Natural killer cell treated with Interleukin-12 subunit alpha and Interleukin-12 subunit beta and Interleukin-15 and Interleukin-18, amount 100 ng/mL, for 72 hours (primary cell): ENCODE measurements around the gene QDPR. TPM values are rescaled to one million over a fixed set of nuclear protein-coding genes. Genes with fewer than 3 reads are reported as not detected.
"Not testable (repeated sequence)": the region's sequence is repeated elsewhere in the genome, so short reads cannot be mapped to it uniquely, and the experiment has no call there.

Experiments used
- ATAC-seq, 2 donors: fragments of 150-1000 bp; cut with Tn5 transposase in 1 of 2; sonication (Bioruptor Pico), chemical (Tn5 transposase) in 1 of 2; 2 replicates each; pipeline ENCODE4 v1.10.0; 2021
- DNase-seq: peaks from one replicate; pipeline ENCODE4 v3.0.0; 2022; ENCODE audit warnings: low spot score
- H3K27ac Mint-ChIP-seq, 2 donors: 1 replicate in 1 of 2; 2 replicates in 1 of 2; pipeline ENCODE4 v1.8.0; 2022; ENCODE audit warnings: mixed read lengths in 2 of 2, mild to moderate bottlenecking in 1 of 2, moderate library complexity in 1 of 2
- H3K27me3 Mint-ChIP-seq, 2 donors: 1 replicate in 1 of 2; 2 replicates in 1 of 2; pipeline ENCODE4 v1.8.0; 2022; ENCODE audit warnings: mixed read lengths in 2 of 2
- H3K36me3 Mint-ChIP-seq: one replicate; pipeline ENCODE4 v1.8.0; 2022; ENCODE audit warnings: mixed read lengths
- H3K4me1 Mint-ChIP-seq, 2 donors: 1 replicate in 1 of 2; 2 replicates in 1 of 2; pipeline ENCODE4 v1.8.0; 2022; ENCODE audit warnings: low read depth in 2 of 2, mixed read lengths in 2 of 2, mild to moderate bottlenecking in 1 of 2
- H3K4me3 Mint-ChIP-seq: one replicate; pipeline ENCODE4 v1.8.0; 2022; ENCODE audit warnings: mixed read lengths
- H3K9me3 Mint-ChIP-seq: 2 replicates; pipeline ENCODE4 v1.8.0; 2022; ENCODE audit warnings: mixed read lengths
- total RNA-seq, 2 donors: library from RNA; stranded (reverse); gene quantifications; one replicate each; pipeline ENCODE4 v1.2.3, GENCODE V29; 2022

Gene QDPR
- total RNA-seq, 2 donors from 2014 or later: 21.8 to 28.2 TPM

DNA sequence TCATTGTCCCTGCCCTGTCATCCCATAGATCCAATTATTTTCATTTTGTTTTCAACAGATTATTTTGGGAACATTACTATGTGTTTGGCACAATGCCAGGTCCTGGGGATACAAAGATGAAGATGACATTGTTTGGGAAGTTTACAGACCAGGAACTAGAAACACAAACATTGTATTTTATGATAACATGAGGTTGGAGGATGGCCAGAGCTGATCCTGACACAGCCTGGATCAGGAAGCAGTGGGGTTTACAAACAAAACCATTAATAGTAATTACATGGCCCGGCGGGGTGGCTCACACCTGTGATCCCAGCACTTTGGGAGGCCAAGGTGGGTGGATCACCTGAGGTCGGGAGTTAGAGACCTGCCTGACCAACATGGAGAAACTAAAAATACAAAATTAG is 32.9 kb upstream of the QDPR start:
- Mint-ChIP-seq H3K27me3 (peaks cover 15 to 21% of the 10 kb centered on the region in 2 donors), H3K4me3 (no peak overlapping the region)
- no peak for ATAC-seq

DNA sequence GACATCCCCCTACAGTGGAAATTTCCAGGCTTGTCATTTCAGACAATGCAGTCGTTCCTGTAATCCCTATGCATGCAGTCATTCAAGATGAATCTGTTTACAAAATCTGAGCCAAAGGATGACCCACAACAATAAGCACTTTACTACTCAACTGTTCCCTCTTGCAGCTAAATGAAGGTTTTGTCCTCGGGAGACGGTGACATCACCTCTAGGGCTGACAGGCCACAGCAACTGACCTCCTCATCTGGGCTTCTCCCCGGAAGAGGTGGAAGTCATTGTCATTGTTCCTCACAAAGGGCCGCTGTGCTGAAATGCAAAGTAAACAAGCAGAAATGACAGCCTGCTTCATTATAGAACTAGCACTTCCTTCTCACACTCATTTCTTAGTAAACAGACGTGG is 32.3 kb upstream of the QDPR start:
- H3K9me3 Mint-ChIP-seq: no peaks in the 10 kb centered on the region

More for the DNA sequence above, 32.9 kb upstream of the QDPR start:
- Mint-ChIP-seq H3K27ac (no peak overlapping the region), H3K4me1 (no peaks in the 10 kb centered on the region), H3K9me3 (no peaks in the 10 kb centered on the region), H3K36me3 (no peaks in the 10 kb centered on the region)
- DNase-seq: no peak

DNA sequence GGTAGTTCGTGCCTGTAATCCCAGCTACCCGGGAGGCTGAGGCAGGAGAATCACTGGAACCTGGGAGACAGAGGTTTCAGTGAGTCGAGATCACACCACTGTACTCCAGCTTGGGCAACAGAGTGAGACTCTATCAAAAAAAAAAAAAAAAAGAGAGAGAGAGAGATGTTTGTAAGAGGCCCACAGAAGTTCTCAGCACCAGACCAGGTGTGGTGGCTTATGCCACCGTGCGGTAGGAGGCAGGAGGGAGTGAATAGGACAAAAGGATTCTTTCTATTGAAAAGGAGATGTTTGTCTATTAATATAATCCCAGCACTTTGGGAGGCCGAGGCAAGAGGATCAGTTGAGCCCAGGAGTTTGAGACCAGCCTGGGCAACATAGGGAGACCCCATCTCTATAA is 25.2 kb upstream of the QDPR start:
- not testable (repeated sequence) for H3K27me3 Mint-ChIP-seq, H3K4me3 Mint-ChIP-seq, H3K27ac Mint-ChIP-seq, DNase-seq, H3K9me3 Mint-ChIP-seq, H3K4me1 Mint-ChIP-seq, ATAC-seq, H3K36me3 Mint-ChIP-seq

More for the DNA sequence above, 32.3 kb upstream of the QDPR start:
- ATAC-seq: no peak
- DNase-seq: no peak
- H3K4me3 Mint-ChIP-seq: no peak overlapping the region
- no peaks in the 10 kb centered on the region for H3K36me3 Mint-ChIP-seq
- H3K27ac Mint-ChIP-seq: no peak overlapping the region
- H3K4me1 Mint-ChIP-seq: no peaks in the 10 kb centered on the region
- H3K27me3 Mint-ChIP-seq: peaks cover 15 to 24% of the 10 kb centered on the region in 2 donors

DNA sequence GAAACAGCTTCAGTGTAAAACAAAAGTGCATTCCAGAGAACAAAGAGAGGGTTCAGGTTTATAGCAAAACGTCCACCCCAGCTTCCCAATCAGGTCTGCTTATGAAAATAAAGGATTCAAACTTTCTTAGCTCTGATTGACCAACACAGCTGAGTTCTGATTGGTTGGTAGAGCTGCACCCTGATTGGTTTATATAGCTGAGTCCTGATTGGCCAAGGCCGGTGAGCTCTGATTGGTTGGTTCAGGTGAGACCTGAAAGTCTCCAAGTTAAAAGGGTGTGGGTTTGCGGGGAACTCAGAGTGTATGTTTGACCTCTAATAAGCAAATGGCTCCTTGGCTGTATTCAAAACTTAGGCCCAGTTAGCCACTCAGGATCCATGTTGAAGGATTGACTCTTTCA is 24.0 kb upstream of the QDPR start:
- ATAC-seq: no peak
- H3K4me1 Mint-ChIP-seq: no peaks in the 10 kb centered on the region
- H3K4me3 Mint-ChIP-seq: no peak overlapping the region
- DNase-seq: no peak
- H3K36me3 Mint-ChIP-seq: no peaks in the 10 kb centered on the region
- peaks cover 7 to 9% of the 10 kb centered on the region in 2 donors for H3K27me3 Mint-ChIP-seq
- no peak overlapping the region for H3K27ac Mint-ChIP-seq
- H3K9me3 Mint-ChIP-seq: no peaks in the 10 kb centered on the region

DNA sequence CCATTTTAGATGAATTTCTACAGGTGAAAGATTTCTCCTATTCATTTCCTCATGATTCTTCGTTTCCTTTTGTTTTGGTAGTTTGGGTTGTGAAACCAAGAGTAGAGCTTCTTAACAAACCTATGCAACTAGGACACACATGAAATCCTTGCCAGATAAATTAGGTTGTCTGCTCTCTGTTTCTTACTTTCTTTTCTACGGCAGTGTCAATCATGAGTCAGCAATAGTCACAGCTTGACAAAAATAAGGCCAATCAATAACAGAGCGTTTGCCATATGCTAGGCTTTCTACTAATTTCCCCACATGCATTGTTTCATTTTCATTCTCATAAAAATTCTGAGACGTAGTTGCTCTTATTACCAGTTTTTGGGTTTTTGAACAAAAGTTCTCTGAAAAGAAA is 23.4 kb upstream of the QDPR start:
- no peak overlapping the region for H3K27ac Mint-ChIP-seq
- peaks cover 7% of the 10 kb centered on the region in 2 donors for H3K27me3 Mint-ChIP-seq
- no peak overlapping the region for H3K4me3 Mint-ChIP-seq
- no peaks in the 10 kb centered on the region for H3K4me1 Mint-ChIP-seq
- no peaks in the 10 kb centered on the region for H3K36me3 Mint-ChIP-seq
- H3K9me3 Mint-ChIP-seq: no peaks in the 10 kb centered on the region
- ATAC-seq (no peak), DNase-seq (no peak)

DNA sequence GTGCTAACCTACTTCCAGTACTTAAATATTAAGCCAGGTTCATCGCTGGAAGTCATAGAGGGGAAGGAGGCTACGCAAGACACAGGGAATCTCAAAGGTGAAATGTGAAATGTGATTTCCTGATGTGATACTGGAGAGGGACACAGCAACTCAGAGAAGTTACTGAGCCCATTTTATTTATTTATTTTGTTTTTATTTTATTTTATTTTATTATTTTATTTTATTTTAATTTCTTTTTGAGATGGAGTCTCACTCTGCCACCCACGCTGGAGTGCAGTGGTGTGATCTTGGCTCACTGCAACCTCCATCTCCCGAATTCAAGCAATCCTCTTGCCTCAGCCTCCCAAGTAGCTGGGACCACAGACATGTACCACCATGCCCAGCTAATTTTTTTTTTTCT is 22.8 kb upstream of the QDPR start:
- no peak overlapping the region for H3K27ac Mint-ChIP-seq
- no peak overlapping the region for H3K4me3 Mint-ChIP-seq
- H3K9me3 Mint-ChIP-seq: no peaks in the 10 kb centered on the region
- H3K4me1 Mint-ChIP-seq: no peaks in the 10 kb centered on the region
- H3K27me3 Mint-ChIP-seq: peaks cover 2 to 6% of the 10 kb centered on the region in 2 donors
- DNase-seq (no peak), ATAC-seq (no peak)
- no peaks in the 10 kb centered on the region for H3K36me3 Mint-ChIP-seq

DNA sequence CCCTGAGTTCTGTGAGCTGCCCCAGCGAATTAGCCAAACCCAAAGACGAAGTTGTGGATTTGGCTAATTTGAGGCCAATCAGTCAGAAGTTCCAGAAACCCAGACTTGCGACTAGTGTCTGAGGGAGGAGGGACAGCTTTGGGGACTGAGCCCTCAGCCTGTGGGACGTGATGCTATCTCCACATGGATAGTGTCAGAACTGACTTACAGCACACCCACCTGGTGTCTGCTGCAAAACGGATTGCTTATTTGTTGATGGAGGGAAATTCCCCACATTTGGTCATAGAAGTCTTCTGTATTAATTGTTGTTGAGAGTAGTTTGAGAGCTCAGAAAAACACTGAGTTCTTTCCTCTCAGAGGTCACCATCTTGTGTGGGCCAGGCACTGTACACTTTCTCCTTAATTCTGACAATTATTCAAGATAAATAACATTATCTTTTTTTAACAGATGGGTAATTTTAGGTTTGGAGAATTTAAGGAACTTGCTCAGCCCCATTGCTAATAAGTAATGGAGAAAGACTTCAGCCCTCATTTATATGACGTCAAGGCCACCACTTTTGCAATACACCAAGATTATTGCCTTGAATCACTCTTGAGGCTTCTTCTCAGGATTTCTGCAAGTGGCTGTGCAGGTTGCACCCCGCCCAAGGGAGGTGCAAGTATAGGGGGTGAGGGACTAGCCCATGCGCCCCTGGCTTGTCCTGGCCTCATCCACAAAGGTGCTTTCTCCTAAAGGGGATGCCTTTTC is 19.8 kb upstream of the QDPR start:
- H3K4me1 Mint-ChIP-seq: no peaks in the 10 kb centered on the region
- H3K9me3 Mint-ChIP-seq: no peaks in the 10 kb centered on the region
- DNase-seq (no peak), ATAC-seq (no peak)
- H3K27ac Mint-ChIP-seq: no peak overlapping the region
- H3K36me3 Mint-ChIP-seq: no peaks in the 10 kb centered on the region
- H3K27me3 Mint-ChIP-seq: peaks cover 12 to 26% of the 10 kb centered on the region in 2 donors
- no peak overlapping the region for H3K4me3 Mint-ChIP-seq

DNA sequence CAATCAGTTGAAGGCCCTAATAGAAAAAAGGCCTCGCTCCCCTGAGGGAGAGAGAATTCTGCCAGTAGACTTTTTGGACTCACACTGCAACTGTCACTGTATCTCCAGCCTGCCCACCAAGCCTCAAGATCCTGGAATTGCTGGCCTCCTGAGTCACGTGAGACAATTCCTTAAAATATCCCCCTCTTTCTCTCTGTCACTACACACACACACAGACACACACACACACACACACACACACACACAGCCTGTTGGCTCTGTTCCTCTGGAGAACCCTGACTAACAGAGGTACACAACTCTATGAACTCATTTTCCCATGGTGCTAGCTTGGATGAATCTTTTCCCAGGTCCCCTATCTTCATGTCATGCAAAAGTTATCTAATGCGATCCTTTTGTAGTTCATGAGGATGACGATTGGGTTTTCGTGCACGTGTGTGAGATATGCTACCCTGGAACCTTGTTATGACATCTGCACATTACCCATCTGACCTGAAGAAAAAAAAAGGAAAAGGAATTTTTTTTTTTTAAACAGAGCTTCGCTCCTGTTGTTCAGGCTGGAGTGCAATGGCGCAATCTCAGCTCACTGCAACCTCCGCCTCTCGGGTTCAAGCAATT is 16.8 kb upstream of the QDPR start:
- Mint-ChIP-seq H3K9me3 (no peaks in the 10 kb centered on the region), H3K4me3 (no peak overlapping the region), H3K27me3 (peaks cover 11 to 30% of the 10 kb centered on the region in 2 donors), H3K4me1 (no peaks in the 10 kb centered on the region), H3K27ac (no peak overlapping the region), H3K36me3 (no peaks in the 10 kb centered on the region)
- DNase-seq (no peak), ATAC-seq (no peak)

DNA sequence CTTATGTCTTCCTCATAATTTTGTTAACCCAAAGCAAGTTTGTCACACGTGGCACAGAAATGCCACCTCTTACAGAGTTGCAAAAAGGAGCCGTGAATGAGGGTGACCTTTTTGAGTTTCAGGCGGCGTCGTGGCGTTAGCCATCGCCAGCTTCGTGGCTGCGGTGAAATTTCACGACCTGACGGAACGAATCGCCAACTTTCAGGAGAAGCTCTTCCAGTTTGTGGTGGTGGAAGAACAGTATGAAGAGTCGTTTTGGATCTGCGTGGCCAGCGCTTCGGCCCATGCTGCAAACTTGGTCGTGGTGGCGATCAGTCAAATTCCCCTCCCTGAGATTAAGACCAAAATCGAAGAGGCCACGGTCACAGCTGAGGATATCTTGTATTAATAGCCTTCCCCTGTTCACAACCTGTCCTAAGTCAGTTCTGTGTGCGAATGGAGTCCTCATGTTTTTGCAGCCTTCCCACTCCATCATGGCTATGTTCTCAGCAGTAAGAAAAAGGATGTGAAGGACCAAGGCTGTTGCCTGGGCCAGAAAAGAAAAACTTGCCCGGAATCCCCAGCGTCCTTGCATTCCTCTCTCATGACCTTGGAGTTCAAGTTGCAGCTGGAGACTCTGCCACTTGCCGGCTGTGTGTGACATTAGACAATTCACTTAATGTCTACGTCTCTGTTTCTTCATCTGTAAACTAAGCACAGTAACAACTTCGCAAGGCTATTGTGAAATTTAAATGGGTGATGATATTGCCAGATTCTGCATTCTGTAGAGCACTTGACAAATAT is 15.0 kb upstream of the QDPR start:
- no peaks in the 10 kb centered on the region for H3K9me3 Mint-ChIP-seq
- no peaks in the 10 kb centered on the region for H3K36me3 Mint-ChIP-seq
- ATAC-seq: no peak
- H3K27ac Mint-ChIP-seq: no peak overlapping the region
- H3K27me3 Mint-ChIP-seq: peaks cover 18 to 37% of the 10 kb centered on the region in 2 donors
- DNase-seq: no peak
- no peak overlapping the region for H3K4me3 Mint-ChIP-seq
- H3K4me1 Mint-ChIP-seq: no peaks in the 10 kb centered on the region

DNA sequence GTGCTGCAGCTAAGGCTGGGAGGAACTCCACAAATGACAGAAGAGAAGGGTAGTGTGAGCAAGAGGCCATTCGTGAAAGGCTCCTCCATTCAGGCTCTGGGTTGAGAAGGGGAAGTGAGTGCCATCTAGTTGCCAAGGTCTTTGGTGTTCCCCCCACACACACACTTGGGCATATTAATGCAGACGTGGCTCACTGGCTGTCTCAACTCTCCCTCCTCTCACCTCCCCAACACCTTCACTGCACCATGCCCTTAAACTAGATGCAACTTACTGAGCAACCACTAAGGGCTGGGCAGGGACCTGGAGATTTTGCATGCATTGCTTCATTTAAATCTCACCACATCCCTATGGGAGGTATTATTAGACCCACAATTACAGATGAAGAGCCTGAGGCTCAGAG is 11.8 kb upstream of the QDPR start:
- H3K27me3 Mint-ChIP-seq: peaks cover 25 to 41% of the 10 kb centered on the region in 2 donors
- H3K36me3 Mint-ChIP-seq: no peaks in the 10 kb centered on the region
- H3K4me3 Mint-ChIP-seq: no peak overlapping the region
- ATAC-seq (peak in 1 of 2 donors; percentile 24), DNase-seq (no peak)
- H3K27ac Mint-ChIP-seq: no peak overlapping the region
- H3K9me3 Mint-ChIP-seq: no peaks in the 10 kb centered on the region
- no peaks in the 10 kb centered on the region for H3K4me1 Mint-ChIP-seq

DNA sequence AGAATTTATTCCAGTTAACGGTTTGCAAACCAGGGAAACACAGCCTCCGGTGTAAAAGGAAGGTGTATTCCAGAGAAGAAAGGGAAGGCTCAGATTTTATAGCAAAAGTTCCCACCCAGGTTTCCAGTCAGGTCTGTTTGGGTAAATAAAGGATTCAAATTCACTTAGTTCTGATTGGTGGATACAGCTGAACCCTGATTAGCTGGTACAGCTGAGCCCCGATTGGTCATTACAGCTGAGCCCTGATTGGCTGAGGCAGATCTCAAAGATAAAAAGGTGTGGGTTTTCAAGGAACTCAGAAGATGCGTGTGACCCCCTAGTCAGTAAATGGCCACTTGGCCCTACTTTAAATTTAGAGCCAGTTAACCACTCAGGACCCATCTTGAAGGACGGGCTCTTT is 9.7 kb upstream of the QDPR start:
- no peak overlapping the region for H3K27ac Mint-ChIP-seq
- no peaks in the 10 kb centered on the region for H3K9me3 Mint-ChIP-seq
- no peaks in the 10 kb centered on the region for H3K4me1 Mint-ChIP-seq
- ATAC-seq (no peak), DNase-seq (no peak)
- H3K27me3 Mint-ChIP-seq: peaks cover 24 to 30% of the 10 kb centered on the region in 2 donors
- H3K4me3 Mint-ChIP-seq: no peak overlapping the region
- no peaks in the 10 kb centered on the region for H3K36me3 Mint-ChIP-seq

DNA sequence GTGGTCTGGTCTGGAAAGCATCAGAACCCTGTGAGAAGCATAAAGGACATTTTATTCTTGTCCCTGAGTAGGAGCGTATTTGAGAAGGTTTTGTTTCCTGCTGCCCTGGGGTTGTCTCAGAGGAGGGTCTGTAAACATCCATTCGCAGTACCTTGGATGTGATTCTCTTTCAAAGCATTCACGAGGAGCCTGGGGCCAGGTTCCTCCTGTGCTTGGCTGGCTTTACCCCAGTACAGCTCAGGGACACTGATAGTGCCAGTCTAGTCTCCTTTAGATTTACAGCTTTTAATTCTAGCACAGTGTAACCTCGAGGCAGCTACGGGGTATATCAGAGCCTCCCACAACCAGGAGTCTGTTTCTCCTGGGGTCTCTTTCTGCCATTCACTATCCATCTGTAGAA is 5.8 kb upstream of the QDPR start:
- DNase-seq: no peak
- ATAC-seq: no peak
- H3K36me3 Mint-ChIP-seq: no peaks in the 10 kb centered on the region
- H3K9me3 Mint-ChIP-seq: no peaks in the 10 kb centered on the region
- H3K4me1 Mint-ChIP-seq: peaks cover 4 to 5% of the 10 kb centered on the region in 2 donors
- H3K27ac Mint-ChIP-seq: no peak overlapping the region
- H3K27me3 Mint-ChIP-seq: peaks cover 28 to 40% of the 10 kb centered on the region in 2 donors
- H3K4me3 Mint-ChIP-seq: no peak overlapping the region

DNA sequence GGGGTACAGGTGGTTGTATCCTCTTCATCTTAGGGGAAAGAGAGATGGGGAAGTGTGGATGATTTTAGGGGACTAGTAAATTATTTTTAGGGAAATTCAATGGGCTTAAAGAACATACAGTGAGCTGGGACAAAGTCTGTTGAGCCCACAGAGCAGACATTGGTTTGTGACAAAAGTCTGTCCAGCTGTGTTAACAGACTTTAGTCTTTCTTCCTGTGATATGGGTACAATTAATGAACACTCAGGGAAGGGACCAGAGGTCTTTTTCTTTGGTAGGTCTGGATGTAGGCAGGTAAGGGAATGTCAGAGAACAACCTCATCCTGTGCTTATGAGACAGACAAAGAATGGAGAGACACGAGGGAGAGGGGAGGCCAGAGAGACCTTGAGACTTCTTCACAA is 5.1 kb upstream of the QDPR start:
- no peak overlapping the region for H3K27ac Mint-ChIP-seq
- peaks cover 7 to 9% of the 10 kb centered on the region in 2 donors for H3K4me1 Mint-ChIP-seq

More for the DNA sequence above, 5.1 kb upstream of the QDPR start:
- Mint-ChIP-seq H3K4me3 (no peak overlapping the region), H3K27me3 (peaks cover 27 to 40% of the 10 kb centered on the region in 2 donors), H3K36me3 (no peaks in the 10 kb centered on the region), H3K9me3 (no peaks in the 10 kb centered on the region)
- no peak for DNase-seq
- ATAC-seq: no peak
